GM18909 (cell line): ENCODE results near the gene ATXN1.
A peak's percentile ranks its signal among the peaks of the same experiment; 100 is the strongest.

Experiments
- ATAC-seq: cut with Tn5 transposase; IDR thresholded peaks from one replicate; pipeline ENCODE4 v1.9.1; 2021; ENCODE audit warnings: mild to moderate bottlenecking; ENCODE audit not compliant: unreplicated experiment, poor library complexity

Gene ATXN1

GRCh38 chr6:16318538-16318937 lies 442.7 kb downstream of the ATXN1 start:
- no peak for ATAC-seq

GRCh38 chr6:16316741-16317251 lies 444.5 kb downstream of the ATXN1 start:
- ATAC-seq = no peak

GRCh38 chr6:16314296-16314695 lies 447.0 kb downstream of the ATXN1 start:
- ATAC-seq = no peak

- ATAC-seq = no peak
Observed at GRCh38 chr6:16313732-16314131, 447.5 kb downstream of the ATXN1 start.

GRCh38 chr6:16311763-16312162 lies 449.5 kb downstream of the ATXN1 start:
- ATAC-seq = no peak

- ATAC-seq = no peak
Observed at GRCh38 chr6:16306334-16306733, 454.9 kb downstream of the ATXN1 start.

- ATAC-seq = peak; percentile 38
Observed at GRCh38 chr6:16305788-16306187, 455.5 kb downstream of the ATXN1 start.

GRCh38 chr6:16305246-16305725 lies 456.0 kb downstream of the ATXN1 start:
- ATAC-seq = peak; percentile 82

- ATAC-seq = no peak
Observed at GRCh38 chr6:16302721-16303552, 458.3 kb downstream of the ATXN1 start.

GRCh38 chr6:16301511-16301910 lies 459.7 kb downstream of the ATXN1 start:
- ATAC-seq = peak; percentile 58

GRCh38 chr6:16299861-16300260 lies 461.4 kb downstream of the ATXN1 start:
- no peak for ATAC-seq

GRCh38 chr6:16296061-16296670 lies 465.1 kb downstream of the ATXN1 start:
- no peak for ATAC-seq

- no peak for ATAC-seq
Observed at GRCh38 chr6:16295471-16295870, 465.8 kb downstream of the ATXN1 start.

GRCh38 chr6:16295060-16295459 lies 466.2 kb downstream of the ATXN1 start:
- ATAC-seq = no peak

- no peak for ATAC-seq
Observed at GRCh38 chr6:16294371-16294770, 466.9 kb downstream of the ATXN1 start.

- ATAC-seq = no peak
Observed at GRCh38 chr6:16292942-16293341, 468.3 kb downstream of the ATXN1 start.

GRCh38 chr6:16292432-16292831 lies 468.8 kb downstream of the ATXN1 start:
- no peak for ATAC-seq

GRCh38 chr6:16291739-16292138 lies 469.5 kb downstream of the ATXN1 start:
- ATAC-seq = no peak

- no peak for ATAC-seq
Observed at GRCh38 chr6:16288163-16288562, 473.1 kb downstream of the ATXN1 start.

- ATAC-seq = no peak
Observed at GRCh38 chr6:16286151-16286522, 475.1 kb downstream of the ATXN1 start.

GRCh38 chr6:16285467-16286150 lies 475.7 kb downstream of the ATXN1 start:
- no peak for ATAC-seq
